B cell (primary cell): ENCODE data around the gene EHD2. TPM values are rescaled to one million over a fixed set of nuclear protein-coding genes. Genes with fewer than 3 reads are reported as not detected.

ENCODE experiments used
- ATAC-seq: fragments of 200-7000 bp; cut with Tn5 transposase; one replicate; pipeline ENCODE4 v1.10.0; 2021; ENCODE audit warnings: low read depth, mild to moderate bottlenecking, moderate number of reproducible peaks, moderate library complexity
- CTCF ChIA-PET: fragments of 350-600 bp; sonication (Branson Sonifier 250); formaldehyde crosslinking; loops from one replicate; lab custom pipeline; 2021; ENCODE audit warnings: antibody characterized with exemption, inconsistent platforms; lab: Charles Lee
- POLR2A ChIA-PET: fragments of 350-600 bp; sonication (Branson Sonifier 250); formaldehyde crosslinking; loops from one replicate; lab custom pipeline; 2021; ENCODE audit warnings: antibody characterized with exemption; lab: Charles Lee
- DNase-seq: peaks from one replicate; pipeline ENCODE4 v3.0.0; 2013
- H2AFZ ChIP-seq: 2 replicates; pipeline ENCODE4 v1.6.1; 2012; ENCODE audit warnings: mild to moderate bottlenecking, low read depth, low read length; ENCODE audit not compliant: insufficient read depth, poor library complexity, severe bottlenecking
- H3K27ac ChIP-seq, 2 donors: 1 replicate in 1 of 2; 2 replicates in 1 of 2; pipeline ENCODE4 v1.5.1; 2012 to 2013; ENCODE audit warnings: low read length in 2 of 2, mild to moderate bottlenecking in 2 of 2, moderate library complexity in 1 of 2
- H3K27me3 ChIP-seq, 4 experiments: fragments of 200-600 bp in 1 of 4; sonication (generic) in 1 of 4; replicated peaks in 1 of 4; 1 replicate in 2 of 4; 2 replicates in 2 of 4; pipeline versions ENCODE4 v1.6.1 to v1.7.0; 2013 to 2016; ENCODE audit warnings: low read length in 3 of 4, mild to moderate bottlenecking in 2 of 4, mixed read lengths in 1 of 4, moderate library complexity in 1 of 4; ENCODE audit not compliant: insufficient read depth in 4 of 4, control insufficient read depth in 3 of 4; ENCODE audit errors: control extremely low read depth in 1 of 4
- H3K36me3 ChIP-seq, 2 experiments: replicated peaks in 1 of 2; 1 replicate in 1 of 2; 2 replicates in 1 of 2; pipeline versions ENCODE4 v1.6.1 to v1.7.1; 2013; ENCODE audit warnings: low read length in 1 of 2; ENCODE audit not compliant: insufficient read depth in 2 of 2, control insufficient read depth in 1 of 2; ENCODE audit errors: control extremely low read depth in 1 of 2, extremely low read depth in 1 of 2
- H3K4me1 ChIP-seq, 2 donors: fragments of 200-600 bp in 1 of 2; sonication (generic) in 1 of 2; 1 replicate in 1 of 2; 2 replicates in 1 of 2; pipeline versions ENCODE4 v1.5.1 to v1.6.1; 2013 to 2017; ENCODE audit warnings: low read length in 2 of 2; ENCODE audit not compliant: control insufficient read depth in 2 of 2, insufficient read depth in 2 of 2
- H3K4me2 ChIP-seq: replicated peaks from 2 replicates; pipeline ENCODE3; 2012; ENCODE audit warnings: mild to moderate bottlenecking, low read depth, low read length; ENCODE audit not compliant: poor library complexity, severe bottlenecking
- H3K4me3 ChIP-seq, 5 experiments: fragments of 200-600 bp in 1 of 5; sonication (generic) in 1 of 5; 1 replicate in 3 of 5; 2 replicates in 2 of 5; pipeline versions ENCODE4 v1.5.1 to v1.7.0; 2011 to 2016; ENCODE audit warnings: low read length in 4 of 5, mild to moderate bottlenecking in 4 of 5, low read depth in 2 of 5, control low read depth in 1 of 5, moderate library complexity in 1 of 5; ENCODE audit not compliant: insufficient read depth in 1 of 5; ENCODE audit errors: control extremely low read depth in 1 of 5, extremely low read depth in 1 of 5
- H3K79me2 ChIP-seq: fragments of 200-600 bp; sonication (generic); one replicate; pipeline ENCODE4 v1.6.0; 2016; ENCODE audit warnings: low read length; ENCODE audit not compliant: control insufficient read depth, insufficient read depth
- H3K9ac ChIP-seq: fragments of 200-600 bp; sonication (generic); 2 replicates; pipeline ENCODE4 v1.6.1; 2017; ENCODE audit warnings: mild to moderate bottlenecking, low read length, moderate library complexity
- H3K9me3 ChIP-seq, 3 donors: one replicate each; pipeline versions ENCODE4 v1.6.1 to v1.7.1; 2013; ENCODE audit warnings: low read length in 2 of 3; ENCODE audit not compliant: control insufficient read depth in 2 of 3, insufficient read depth in 1 of 3; ENCODE audit errors: control extremely low read depth in 1 of 3
- H4K20me1 ChIP-seq: 2 replicates; pipeline ENCODE4 v1.6.0; 2012; ENCODE audit warnings: mild to moderate bottlenecking, low read length; ENCODE audit not compliant: insufficient read depth, control insufficient read depth, poor library complexity, severe bottlenecking
- H3K27ac Mint-ChIP-seq: one replicate; pipeline ENCODE4 v1.8.0; 2021; ENCODE audit warnings: mixed read lengths
- H3K27me3 Mint-ChIP-seq: one replicate; pipeline ENCODE4 v1.8.0; 2021; ENCODE audit warnings: mixed read lengths
- H3K4me1 Mint-ChIP-seq: one replicate; pipeline ENCODE4 v1.8.0; 2021; ENCODE audit warnings: mixed read lengths
- H3K4me3 Mint-ChIP-seq: one replicate; pipeline ENCODE4 v1.8.0; 2021; ENCODE audit warnings: mixed read lengths
- H3K9me3 Mint-ChIP-seq: one replicate; pipeline ENCODE4 v1.8.0; 2022; ENCODE audit warnings: mixed read lengths; ENCODE audit not compliant: insufficient read depth
- CTCF ChIP-seq: fragments of 200-600 bp; IDR thresholded peaks from one replicate; pipeline ENCODE4 v1.8.0; 2022; ENCODE audit warnings: antibody characterized with exemption, mild to moderate bottlenecking
- EZH2 ChIP-seq: IDR thresholded peaks from 2 replicates; pipeline ENCODE4 v1.6.1; 2012; ENCODE audit warnings: borderline replicate concordance, low read depth, mild to moderate bottlenecking, moderate library complexity, low read length; ENCODE audit not compliant: insufficient read depth, poor library complexity, severe bottlenecking
- WGBS: methylation state at CpG from one replicate; pipeline ENCODE4 v1.1.5; 2013; ENCODE audit warnings: missing lambda C conversion rate; ENCODE audit not compliant: insufficient coverage; 5-methylcytosine and 5-hydroxymethylcytosine counted together
- intact Hi-C: fragments of 100-400 bp; cut with micrococcal nuclease; formaldehyde crosslinking; loops from one replicate; pipeline ENCODE4 v1.10.0; 2022
- polyA plus RNA-seq: library from polyadenylated mRNA; depleted of rRNA; stranded (reverse); fragments of >200 nt; gene quantifications from 2 replicates; pipeline ENCODE4 v1.2.3, GENCODE V29; 2012
- total RNA-seq, 2 donors: library from RNA; stranded (reverse); fragments of 120-200 nt in 1 of 2; gene quantifications; 1 replicate in 1 of 2; 2 replicates in 1 of 2; pipeline versions ENCODE4 v1.2.3 to v1.2.4, GENCODE V29; 2013 to 2022

EHD2 gene
- total and polyA plus RNA-seq, 2 donors (not counting 1 experiment from before 2014, with no cell fraction given), result not detected

GRCh38 chr19:47756953-47757608, 43.9 kb downstream of the EHD2 start:
- Mint-ChIP-seq H3K4me1 (no peaks in the 10 kb centered on the region), H3K27me3 (no peaks in the 10 kb centered on the region), H3K9me3 (no peaks in the 10 kb centered on the region), H3K4me3 (no peak overlapping the region), H3K27ac (no peak overlapping the region)
- CTCF ChIA-PET, result interaction anchor here (1.6 kb wide), 1 partner anchor 11 kb away, joined by 3 read pairs; no protein-coding TSS in a partner anchor
- intact Hi-C loops, result no loop called here
- H3K9me3 ChIP-seq, result peaks cover 0 to 9% (median 2%) of the 10 kb centered on the region in 3 donors
- 98% methylated on average over 17 of the region's 22 CpGs for WGBS
- H2AFZ ChIP-seq, result no peak overlapping the region
- no peaks in the 10 kb centered on the region for H3K27me3 ChIP-seq
- peaks cover 42% of the 10 kb centered on the region for H4K20me1 ChIP-seq
- H3K36me3 ChIP-seq, result peaks cover 0 to 61% of the 10 kb centered on the region in 2 experiments
- POLR2A ChIA-PET, result no interaction called here
- H3K4me2 ChIP-seq, result no peak overlapping the region
- DNase-seq (peak; percentile 23), ATAC-seq (no peak)
- H3K4me3 ChIP-seq, result no peak overlapping the region
- H3K9ac ChIP-seq, result no peak overlapping the region
- TF ChIP-seq EZH2 (no peak), CTCF (no peak)
- H3K4me1 ChIP-seq, result no peaks in the 10 kb centered on the region
- H3K79me2 ChIP-seq, result no peaks in the 10 kb centered on the region
- H3K27ac ChIP-seq, result no peak overlapping the region
